Thymus (tissue), 11 donors: ENCODE data around the gene MAD1L1. TPM values are rescaled to one million over a fixed set of nuclear protein-coding genes. Genes with fewer than 3 reads are reported as not detected.

Source experiments
- DNase-seq, 9 donors: peaks; one replicate each; pipeline ENCODE4 v3.0.0-alpha.2; 2013; ENCODE audit warnings: low spot score in 9 of 9, low read depth in 6 of 9, missing footprints in 1 of 9
- H3K27ac ChIP-seq, 2 donors: one replicate each; pipeline ENCODE4 v1.5.1; 2013; ENCODE audit warnings: control low read depth in 1 of 2, low read depth in 1 of 2, low read length in 1 of 2, mild to moderate bottlenecking in 1 of 2, moderate library complexity in 1 of 2
- H3K27me3 ChIP-seq, 2 donors: one replicate each; pipeline ENCODE4 v1.5.1; 2013; ENCODE audit warnings: low read length in 1 of 2; ENCODE audit not compliant: control insufficient read depth in 2 of 2, insufficient read depth in 1 of 2
- H3K36me3 ChIP-seq, 2 donors: one replicate each; pipeline ENCODE4 v1.5.1; 2013; ENCODE audit warnings: low read length in 1 of 2, mild to moderate bottlenecking in 1 of 2, moderate library complexity in 1 of 2; ENCODE audit not compliant: control insufficient read depth in 2 of 2, insufficient read depth in 2 of 2
- H3K4me1 ChIP-seq, 2 donors: one replicate each; pipeline ENCODE4 v1.5.1; 2013; ENCODE audit warnings: low read length in 2 of 2; ENCODE audit not compliant: control insufficient read depth in 2 of 2, insufficient read depth in 2 of 2
- H3K4me3 ChIP-seq, 2 donors: one replicate each; pipeline ENCODE4 v1.5.1; 2013; ENCODE audit warnings: low read length in 2 of 2, control low read depth in 1 of 2, mild to moderate bottlenecking in 1 of 2
- H3K9me3 ChIP-seq, 2 donors: one replicate each; pipeline ENCODE4 v1.5.1; 2013; ENCODE audit warnings: low read length in 1 of 2, mild to moderate bottlenecking in 1 of 2; ENCODE audit not compliant: control insufficient read depth in 2 of 2, insufficient read depth in 1 of 2
- WGBS: extraction: QIAGEN DNeasy Blood & Tissue Kit; methylation state at CpG from one replicate; pipeline ENCODE4 v1.1.7; 2013; 5-methylcytosine and 5-hydroxymethylcytosine counted together
- polyA plus RNA-seq: library from polyadenylated mRNA; stranded (reverse); fragments of 200-250 nt; gene quantifications from one replicate; pipeline ENCODE4 v1.2.3, GENCODE V29; 2013
- total RNA-seq: library from RNA; stranded (reverse); fragments of 120-200 nt; gene quantifications from one replicate; pipeline ENCODE4 v1.2.4, GENCODE V29; 2013
- donor health status: healthy.

The MAD1L1 gene
- total and polyA plus RNA-seq, 2 donors: 93.3 to 103 TPM

DNA sequence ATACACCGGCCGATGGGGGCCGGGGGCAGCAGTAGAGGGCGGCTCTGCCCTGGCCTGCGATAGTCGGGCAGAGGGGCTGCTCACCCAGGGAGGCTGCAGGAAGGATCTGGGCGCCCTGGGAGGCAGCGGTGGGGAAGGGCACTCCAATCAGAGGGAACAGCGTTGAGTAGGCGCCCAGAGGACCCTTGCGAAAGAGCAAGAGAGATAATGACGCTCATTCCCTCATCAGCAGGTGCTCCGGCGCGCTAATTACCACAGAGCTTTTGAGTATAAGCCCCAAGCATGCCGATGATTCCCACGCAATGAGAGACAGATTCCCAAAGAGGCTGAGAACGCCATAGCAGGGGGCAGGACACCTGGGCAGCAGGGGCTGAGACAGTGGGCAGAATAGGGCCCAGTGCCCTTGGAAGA lies 215.3 kb downstream of the MAD1L1 start:
- no peak overlapping the region for H3K4me3 ChIP-seq
- H3K4me1 ChIP-seq: peaks cover 9 to 38% of the 10 kb centered on the region in 2 donors
- WGBS: 98% methylated on average over 18 of the region's 18 CpGs
- peaks cover 0 to 5% of the 10 kb centered on the region in 2 donors for H3K9me3 ChIP-seq
- H3K27me3 ChIP-seq: no peaks in the 10 kb centered on the region
- DNase-seq: no peak
- H3K27ac ChIP-seq: no peak overlapping the region
- H3K36me3 ChIP-seq: peaks cover 16 to 22% of the 10 kb centered on the region in 2 donors

DNA sequence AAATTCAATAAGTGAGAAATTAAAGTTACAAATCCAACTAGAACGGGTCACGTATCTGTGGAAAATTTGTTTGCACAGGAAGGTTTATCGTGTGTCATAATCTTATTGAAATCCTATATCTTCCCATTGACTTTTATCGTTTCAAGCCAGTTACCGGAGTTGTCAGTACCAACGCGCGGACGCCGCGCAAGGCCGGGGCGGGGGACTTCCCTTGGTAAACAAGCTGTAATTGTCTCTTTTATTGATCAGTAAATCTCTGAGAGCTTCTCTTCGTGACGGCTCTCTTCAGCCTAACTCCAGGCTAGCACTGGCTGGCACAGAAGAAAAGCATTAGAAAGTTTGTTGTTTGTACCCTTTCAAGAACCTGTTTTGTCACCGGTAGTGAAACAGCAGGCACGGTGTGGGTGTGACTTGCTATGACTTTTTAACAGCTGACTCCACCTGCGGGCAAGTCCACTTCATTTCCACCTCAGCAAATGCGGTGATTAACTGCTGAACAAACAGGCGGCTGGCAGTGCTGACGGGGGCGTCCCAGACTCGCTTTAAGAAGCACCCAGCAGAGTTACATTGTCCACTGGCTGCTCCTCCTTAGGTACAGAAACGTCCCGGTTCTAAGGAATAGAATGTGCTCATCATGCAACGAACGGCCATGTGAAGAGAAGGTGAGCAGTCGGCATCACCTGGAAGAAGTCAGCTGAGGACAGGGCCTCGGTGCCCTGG lies 215.8 kb downstream of the MAD1L1 start:
- no peak overlapping the region for H3K27ac ChIP-seq

DNA sequence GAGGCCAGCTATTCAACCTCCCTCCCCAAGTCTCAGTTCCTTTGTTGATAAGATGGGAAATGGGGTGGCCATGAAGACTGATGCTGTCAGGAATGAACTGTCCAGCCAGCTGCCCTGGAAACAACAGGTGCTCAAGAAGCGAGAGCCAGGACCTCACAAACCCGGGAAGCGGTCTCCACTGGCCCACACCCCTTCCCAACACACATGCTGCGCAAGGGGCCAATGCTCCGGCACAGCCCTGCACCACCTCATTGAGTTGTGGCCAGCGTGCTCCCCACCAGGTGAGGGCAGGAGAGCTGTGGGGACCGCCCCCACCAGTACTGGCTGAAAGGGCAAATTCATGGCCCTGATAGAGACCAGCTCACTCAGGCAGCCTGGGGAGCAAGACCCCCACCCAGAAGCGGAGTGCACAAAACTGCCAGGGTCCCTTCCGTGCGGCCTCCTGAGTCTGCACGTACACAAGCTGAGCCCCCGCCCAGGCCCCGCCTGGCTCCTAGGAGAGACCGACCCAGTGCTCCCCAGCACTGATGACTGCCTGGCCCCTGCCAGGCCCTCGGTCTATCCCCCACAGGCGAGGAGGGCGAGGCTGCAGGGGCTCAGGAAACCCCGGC lies 216.6 kb downstream of the MAD1L1 start:
- peaks cover 9 to 36% of the 10 kb centered on the region in 2 donors for H3K4me1 ChIP-seq
- peaks cover 22 to 26% of the 10 kb centered on the region in 2 donors for H3K36me3 ChIP-seq
- no peak for DNase-seq
- WGBS: 99% methylated on average over 18 of the region's 18 CpGs
- no peak overlapping the region for H3K4me3 ChIP-seq
- no peak overlapping the region for H3K27ac ChIP-seq
- H3K9me3 ChIP-seq: peaks cover 0 to 11% of the 10 kb centered on the region in 2 donors
- H3K27me3 ChIP-seq: no peaks in the 10 kb centered on the region

More for the DNA sequence above, 215.8 kb downstream of the MAD1L1 start:
- DNase-seq: no peak
- Histone ChIP-seq H3K36me3 (peaks cover 20 to 26% of the 10 kb centered on the region in 2 donors), H3K9me3 (peaks cover 0 to 10% of the 10 kb centered on the region in 2 donors), H3K4me3 (no peak overlapping the region), H3K27me3 (no peaks in the 10 kb centered on the region), H3K4me1 (peaks cover 9 to 38% of the 10 kb centered on the region in 2 donors)
- WGBS: 95% methylated on average over 29 of the region's 29 CpGs

DNA sequence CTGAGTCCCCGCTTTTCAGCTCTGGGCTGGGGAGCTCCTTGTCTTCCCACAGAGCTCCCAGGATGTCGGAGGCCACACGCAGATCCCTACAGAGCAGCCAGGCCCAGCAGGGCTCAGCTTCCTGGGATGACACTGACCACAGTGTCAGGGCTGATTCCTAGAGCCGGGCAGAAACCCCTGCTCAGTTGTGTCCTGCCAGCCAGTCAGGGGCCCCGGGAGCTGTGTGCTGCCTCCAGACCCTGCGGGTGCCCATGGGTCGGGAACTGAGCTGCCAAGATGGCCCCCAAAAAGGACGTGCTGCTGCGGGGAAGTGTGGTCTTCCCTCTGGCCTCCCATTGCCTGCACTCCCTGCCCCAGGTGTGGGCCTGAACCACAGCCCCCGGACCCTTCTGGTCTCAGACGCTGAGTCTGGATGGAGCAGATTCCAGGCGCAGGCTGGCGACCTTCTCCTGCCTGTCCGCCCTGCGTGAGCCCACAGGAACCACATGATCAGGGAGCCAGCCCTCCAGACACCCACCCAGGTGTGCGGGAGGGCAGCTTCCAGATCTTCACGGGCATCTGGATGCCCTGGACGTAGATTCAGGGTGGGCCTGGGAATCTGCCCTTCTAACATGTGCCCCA lies 217.4 kb downstream of the MAD1L1 start:
- no peaks in the 10 kb centered on the region for H3K27me3 ChIP-seq
- H3K4me1 ChIP-seq: peaks cover 9 to 29% of the 10 kb centered on the region in 2 donors
- no peak for DNase-seq
- H3K9me3 ChIP-seq: peaks cover 0 to 11% of the 10 kb centered on the region in 2 donors
- no peak overlapping the region for H3K4me3 ChIP-seq
- peaks cover 22 to 26% of the 10 kb centered on the region in 2 donors for H3K36me3 ChIP-seq
- 95% methylated on average over 18 of the region's 18 CpGs for WGBS
- H3K27ac ChIP-seq: no peak overlapping the region

DNA sequence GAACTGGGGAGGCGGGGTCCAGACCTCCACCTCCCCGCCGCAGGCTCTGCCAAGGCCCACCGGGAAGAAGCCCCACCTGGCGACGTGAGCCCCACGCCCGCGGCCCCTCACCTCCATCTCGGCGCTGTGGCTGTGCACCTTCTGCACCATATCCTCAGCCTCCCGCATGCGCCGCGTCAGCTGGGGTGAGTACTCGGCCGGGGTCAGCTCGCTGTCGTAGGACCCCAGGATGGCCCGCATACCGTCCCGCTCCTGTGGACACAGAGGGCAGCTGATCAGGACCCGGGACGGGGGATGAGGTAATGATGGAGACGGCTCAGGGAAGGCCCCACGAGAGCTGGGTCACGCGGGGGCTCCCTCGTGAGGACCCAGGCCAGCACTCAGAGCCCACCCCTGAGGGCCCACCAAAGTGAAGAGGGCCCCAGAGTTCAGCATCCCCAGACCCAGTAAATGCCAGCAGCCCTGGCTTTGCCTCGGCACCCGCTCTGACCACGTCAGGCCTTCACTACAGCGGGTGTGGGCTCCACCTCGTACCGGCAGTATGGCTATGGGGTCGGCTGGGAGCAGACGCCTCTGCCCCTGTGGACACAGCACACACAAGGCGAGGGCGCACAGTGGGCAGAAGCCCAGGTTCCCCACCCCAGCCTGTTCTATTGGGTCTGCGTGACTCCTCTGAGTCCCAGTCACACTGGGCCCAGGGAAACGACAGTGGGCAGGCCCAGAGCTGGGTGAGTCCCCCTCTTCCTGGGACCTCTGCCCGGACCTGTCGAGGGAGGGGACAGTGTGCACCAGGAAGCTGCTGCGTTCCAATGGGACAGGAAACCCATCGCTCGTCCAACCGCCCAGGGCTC lies 218.1 kb downstream of the MAD1L1 start:
- WGBS: 98% methylated on average over 47 of the region's 47 CpGs
- H3K27me3 ChIP-seq: no peaks in the 10 kb centered on the region
- no peak for DNase-seq
- peaks cover 2 to 22% of the 10 kb centered on the region in 2 donors for H3K4me1 ChIP-seq
- H3K36me3 ChIP-seq: peaks cover 22 to 26% of the 10 kb centered on the region in 2 donors
- H3K27ac ChIP-seq: no peak overlapping the region
- no peak overlapping the region for H3K4me3 ChIP-seq
- H3K9me3 ChIP-seq: peaks cover 0 to 11% of the 10 kb centered on the region in 2 donors

DNA sequence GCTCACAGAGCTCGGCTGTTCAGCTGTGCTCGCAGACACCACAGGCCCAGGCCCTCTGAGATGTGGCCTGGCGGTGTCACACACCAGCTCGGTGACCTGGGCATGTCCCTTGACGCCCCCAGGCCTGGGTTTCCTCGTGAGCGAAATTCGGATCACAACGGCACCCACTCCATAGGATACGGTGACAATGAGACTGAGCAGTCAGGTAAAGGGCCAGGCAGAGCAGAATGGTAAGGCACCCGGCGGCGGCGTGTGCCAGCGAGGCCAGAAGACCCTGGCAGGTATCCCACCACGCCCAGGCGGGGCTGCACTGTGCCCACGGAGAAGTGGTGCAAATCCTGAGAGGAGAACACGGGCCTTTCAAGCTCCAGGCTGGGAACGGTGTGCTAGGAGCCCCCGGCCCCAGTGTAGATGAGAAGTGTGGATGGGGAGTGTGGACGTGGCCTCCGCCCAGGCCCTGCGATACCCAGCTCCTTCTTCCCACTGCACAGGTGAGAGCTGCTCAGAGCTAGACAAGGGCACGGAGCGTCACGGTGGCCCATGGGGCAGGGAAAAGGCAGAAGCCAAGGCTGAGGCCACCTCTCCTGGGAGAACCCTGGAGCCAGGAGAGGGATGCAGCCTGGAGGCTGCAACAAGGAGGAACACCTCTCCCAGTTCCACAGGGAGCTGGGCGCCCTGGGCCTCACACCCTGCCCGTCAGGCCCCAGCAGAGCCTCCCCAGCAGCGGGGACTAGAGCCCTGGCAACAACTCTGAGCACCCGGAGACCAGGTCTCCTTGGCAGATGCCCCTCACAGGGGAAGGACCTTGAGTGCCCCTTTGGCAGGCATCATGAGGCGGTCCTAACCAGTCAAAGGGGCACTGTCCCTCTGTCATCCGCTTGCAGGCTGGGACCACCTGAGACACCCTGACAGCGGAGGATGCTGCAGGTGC lies 219.1 kb downstream of the MAD1L1 start:
- no peak overlapping the region for H3K4me3 ChIP-seq
- peaks cover 0 to 11% of the 10 kb centered on the region in 2 donors for H3K9me3 ChIP-seq
- H3K27me3 ChIP-seq: no peaks in the 10 kb centered on the region
- peaks cover 22 to 26% of the 10 kb centered on the region in 2 donors for H3K36me3 ChIP-seq
- H3K27ac ChIP-seq: no peak overlapping the region
- DNase-seq: no peak
- WGBS: 97% methylated on average over 34 of the region's 34 CpGs
- H3K4me1 ChIP-seq: peaks cover 0 to 15% of the 10 kb centered on the region in 2 donors

DNA sequence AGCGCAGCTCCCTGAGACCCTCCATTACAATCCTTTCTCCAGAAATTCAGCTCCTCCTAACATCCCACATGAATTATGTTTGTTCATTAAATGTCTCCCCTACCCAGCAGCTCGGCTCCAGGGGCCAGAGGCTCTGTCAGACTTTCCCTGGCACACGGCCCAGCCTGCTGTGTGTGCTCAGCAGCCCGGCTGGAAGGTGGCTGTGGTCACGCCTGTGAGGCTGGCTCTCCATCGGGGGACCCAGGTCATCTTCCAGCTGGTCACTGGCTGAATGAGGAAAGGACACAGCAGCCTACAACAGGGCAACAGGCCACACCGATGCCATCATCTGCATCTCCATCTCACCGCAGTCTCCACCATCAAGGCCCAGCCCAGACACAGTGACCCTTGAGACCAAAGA lies 219.8 kb downstream of the MAD1L1 start:
- Histone ChIP-seq H3K9me3 (peaks cover 0 to 11% of the 10 kb centered on the region in 2 donors), H3K27me3 (no peaks in the 10 kb centered on the region), H3K4me1 (peaks cover 0 to 14% of the 10 kb centered on the region in 2 donors), H3K27ac (no peak overlapping the region), H3K4me3 (no peak overlapping the region), H3K36me3 (peaks cover 25 to 29% of the 10 kb centered on the region in 2 donors)
- 94% methylated on average over 8 of the region's 8 CpGs for WGBS
- no peak for DNase-seq
